GM21381 (cell line): Measurements from ENCODE around the gene GADL1.

Experiments
- ATAC-seq: cut with Tn5 transposase; IDR thresholded peaks from one replicate; pipeline ENCODE4 v1.9.1; 2021; ENCODE audit warnings: mild to moderate bottlenecking, moderate library complexity; ENCODE audit not compliant: unreplicated experiment

The GADL1 gene

GRCh38 chr3:30886888-30887287 lies 7.6 kb downstream of the GADL1 start:
- ATAC-seq: no peak

DNA sequence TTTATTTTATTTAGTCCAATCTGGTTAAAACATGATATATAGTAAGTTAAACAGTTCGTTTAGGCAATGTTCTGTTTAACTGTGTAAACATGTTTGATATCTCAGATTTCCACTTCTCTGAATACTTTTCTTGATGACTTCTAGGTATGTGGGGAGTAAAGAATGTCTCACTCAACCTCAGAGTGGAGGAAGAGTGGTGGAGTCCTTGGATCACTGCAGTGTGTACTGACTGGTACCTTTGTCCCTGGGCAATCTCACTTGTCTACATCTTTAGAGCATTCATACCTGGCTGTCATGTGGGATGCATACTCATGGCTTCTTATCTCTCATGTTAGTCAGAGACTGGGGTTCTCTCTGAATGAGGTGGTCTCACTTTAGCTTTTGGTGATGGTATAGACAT lies 15.6 kb downstream of the GADL1 start:
- no peak for ATAC-seq

GRCh38 chr3:30875505-30875904 lies 19.0 kb downstream of the GADL1 start:
- ATAC-seq: no peak

- no peak for ATAC-seq
Observed at GRCh38 chr3:30873671-30874070, 20.8 kb downstream of the GADL1 start.

DNA sequence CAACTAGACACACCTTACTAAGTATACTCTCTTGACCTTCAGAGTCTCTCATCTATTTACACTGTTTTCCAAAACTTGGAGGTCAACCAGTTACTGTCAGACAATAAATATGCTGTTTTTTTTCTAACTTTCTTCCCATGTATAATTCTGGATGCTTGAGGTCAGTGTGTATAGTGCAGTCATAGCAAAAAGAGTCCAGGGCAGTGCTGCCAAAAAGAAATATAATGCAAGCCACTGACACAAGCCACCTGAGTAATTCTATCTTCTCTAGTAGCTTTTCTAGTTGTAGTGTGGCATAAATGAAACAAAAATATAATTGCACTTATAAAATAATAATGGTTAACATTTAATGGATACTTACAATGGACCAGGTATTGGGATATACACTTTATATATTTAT lies 21.6 kb downstream of the GADL1 start:
- ATAC-seq: no peak

DNA sequence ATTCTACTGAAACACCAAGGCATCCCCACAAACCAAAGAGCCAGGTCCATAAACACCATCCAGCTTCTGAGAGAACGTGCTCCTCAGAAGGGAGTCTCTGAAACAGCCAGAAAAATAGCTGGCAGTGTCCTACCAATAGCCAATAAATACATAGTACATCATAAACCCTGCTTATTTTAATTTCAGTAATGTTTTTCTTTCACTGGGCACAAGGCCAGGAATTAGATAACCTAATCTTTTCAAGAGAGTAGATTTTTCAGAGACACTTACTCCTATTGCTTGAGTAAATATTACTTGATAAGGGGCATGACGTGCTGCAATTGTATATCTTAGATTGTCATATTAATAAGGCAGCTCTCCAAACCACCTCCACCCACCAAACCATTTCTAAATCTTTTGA lies 22.7 kb downstream of the GADL1 start:
- no peak for ATAC-seq

GRCh38 chr3:30864836-30865235 lies 29.6 kb downstream of the GADL1 start:
- no peak for ATAC-seq

DNA sequence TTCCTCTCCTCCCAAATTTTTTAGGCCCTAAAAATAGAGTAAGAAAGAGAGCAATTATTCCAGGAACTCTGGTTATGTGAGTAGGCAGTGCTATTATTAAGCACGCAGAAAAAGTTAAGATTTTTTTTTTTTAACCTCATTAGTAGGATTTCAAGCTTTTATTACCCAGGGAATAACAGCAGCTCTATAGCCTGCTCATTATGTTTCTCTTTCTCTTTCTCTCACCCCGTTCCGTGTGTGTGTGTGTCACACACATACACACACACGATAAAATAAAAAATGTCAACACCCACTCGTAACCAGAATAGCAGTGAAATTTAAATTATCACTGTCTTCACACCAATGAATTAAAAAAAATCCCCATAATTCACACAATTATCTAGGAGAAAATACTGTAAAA lies 30.3 kb downstream of the GADL1 start:
- no peak for ATAC-seq

GRCh38 chr3:30862004-30862403 lies 32.5 kb downstream of the GADL1 start:
- no peak for ATAC-seq

GRCh38 chr3:30858894-30859389 lies 35.5 kb downstream of the GADL1 start:
- no peak for ATAC-seq

- ATAC-seq: no peak
Observed at GRCh38 chr3:30855400-30856292, 38.8 kb downstream of the GADL1 start.

- ATAC-seq: no peak
Observed at GRCh38 chr3:30852833-30853232, 41.6 kb downstream of the GADL1 start.

GRCh38 chr3:30848087-30848779 lies 46.2 kb downstream of the GADL1 start:
- no peak for ATAC-seq

- ATAC-seq: no peak
Observed at GRCh38 chr3:30847592-30847991, 46.9 kb downstream of the GADL1 start.

DNA sequence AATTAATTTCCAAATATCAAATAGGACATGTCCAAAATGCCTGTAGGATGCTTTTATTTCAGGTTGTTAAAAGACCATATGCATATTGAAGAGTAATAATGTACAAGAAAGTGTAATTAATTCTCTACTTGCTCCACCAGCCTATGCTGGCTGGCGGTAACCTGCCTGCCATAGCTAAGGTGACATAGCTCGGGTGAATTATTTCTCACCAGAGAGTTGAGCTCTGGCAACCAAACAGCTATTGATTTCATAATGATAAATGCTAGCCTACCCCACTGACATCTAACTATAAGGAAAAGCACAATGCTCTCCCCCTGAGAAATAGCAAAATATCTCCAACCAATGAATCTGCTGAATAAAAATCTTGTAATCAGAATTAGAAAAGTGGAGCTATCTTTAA lies 48.9 kb downstream of the GADL1 start:
- ATAC-seq: no peak

- no peak for ATAC-seq
Observed at GRCh38 chr3:30843877-30844276, 50.6 kb downstream of the GADL1 start.

DNA sequence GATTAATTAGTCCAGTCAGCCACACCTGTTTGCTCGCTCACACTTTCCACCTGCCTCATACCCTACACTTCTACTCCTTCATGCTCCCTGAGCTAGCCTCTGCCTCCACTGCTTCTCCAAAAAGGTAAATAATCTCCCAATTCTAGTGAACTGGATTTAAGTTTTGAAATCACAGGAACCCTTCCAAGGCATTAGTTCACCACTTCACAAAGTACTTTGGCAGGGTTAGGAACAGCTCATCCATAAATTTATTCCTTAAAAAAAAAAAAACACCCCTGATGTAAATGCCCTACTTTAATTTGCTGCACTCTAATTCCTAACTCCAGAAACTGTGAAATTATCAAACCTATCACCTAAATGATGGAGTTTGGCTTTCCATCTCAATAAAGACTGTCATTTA lies 58.3 kb downstream of the GADL1 start:
- no peak for ATAC-seq

DNA sequence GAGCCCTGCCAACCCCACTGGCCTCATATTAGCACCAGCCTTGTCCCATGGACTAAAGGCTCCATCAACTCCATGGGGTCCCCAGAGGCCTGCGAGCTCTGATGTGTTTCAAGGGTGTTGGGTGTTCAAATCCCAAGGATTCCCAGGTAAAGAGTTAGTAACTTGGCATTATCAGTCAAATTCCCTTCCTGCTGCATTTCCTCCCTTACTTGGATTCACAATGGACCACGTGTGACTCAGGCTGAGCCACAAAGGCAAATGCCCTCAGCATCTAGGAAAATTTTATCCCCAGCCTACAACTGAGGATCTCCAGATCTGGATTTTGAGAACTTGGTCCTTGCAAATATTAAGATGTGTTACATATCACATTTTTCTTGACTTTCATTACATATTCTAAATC lies 58.8 kb downstream of the GADL1 start:
- ATAC-seq: no peak

DNA sequence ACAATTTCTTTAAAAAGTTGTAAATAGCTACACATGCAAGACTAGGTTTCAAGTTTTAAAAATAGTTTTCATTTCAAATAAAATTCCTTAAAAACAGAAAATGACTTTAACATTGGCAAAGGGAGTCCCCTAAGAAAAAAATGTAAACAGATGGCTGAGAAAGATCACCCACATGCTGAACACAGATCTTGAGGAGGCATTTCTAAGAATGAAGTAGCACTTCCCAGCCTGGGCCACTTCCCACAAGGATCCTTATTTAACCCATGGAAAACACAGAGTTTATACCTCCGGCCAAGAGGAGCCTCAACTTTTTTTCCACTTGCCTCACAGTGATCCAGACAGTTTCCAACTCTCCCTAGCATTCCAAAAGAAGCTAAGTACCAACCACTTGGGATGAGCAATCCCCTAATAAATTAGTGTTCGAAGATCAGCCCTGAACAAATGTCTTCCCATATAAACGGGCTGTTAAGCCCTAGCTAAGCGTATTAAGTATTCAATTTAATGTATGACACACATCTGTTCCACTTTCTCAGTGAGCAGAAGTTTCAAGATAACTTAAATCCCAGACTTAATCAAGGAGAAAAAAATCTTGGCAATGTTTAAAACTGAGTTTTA lies 61.4 kb downstream of the GADL1 start:
- ATAC-seq: no peak

DNA sequence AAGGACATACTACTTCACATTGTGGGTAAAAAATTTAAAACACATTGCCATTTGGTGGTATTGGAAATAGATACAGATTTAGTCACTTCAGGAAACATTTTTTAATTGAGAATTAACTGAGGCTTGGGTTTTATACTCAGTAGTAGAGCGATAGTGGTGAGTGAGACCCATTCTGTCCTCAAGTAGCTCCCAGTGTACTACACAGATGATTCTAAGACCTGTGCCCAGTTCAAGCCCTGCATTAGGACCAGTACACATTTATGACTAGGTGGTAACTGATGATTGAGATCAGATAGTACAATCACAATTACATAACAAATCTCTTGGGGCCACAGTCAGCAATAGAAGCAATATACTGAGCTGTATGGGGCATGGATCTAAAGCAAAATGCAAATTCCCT lies 67.4 kb downstream of the GADL1 start:
- ATAC-seq: no peak

GRCh38 chr3:30826531-30826942 lies 67.9 kb downstream of the GADL1 start:
- ATAC-seq: no peak
